SU-DHL-6 (cell line): ENCODE measurements around the gene ALDH3A1.

ENCODE experiments used
- CTCF ChIP-seq: fragments of 200-600 bp; sonication (generic); IDR thresholded peaks from one replicate; pipeline ENCODE4 v1.5.1; 2017; ENCODE audit warnings: antibody characterized with exemption, mild to moderate bottlenecking, low read length, moderate library complexity; ENCODE audit not compliant: insufficient read depth, poor library complexity, severe bottlenecking
- EZH2phosphoT487 ChIP-seq: fragments of 200-600 bp; sonication (generic), shearing (Covaris generic); conservative IDR thresholded peaks from 2 replicates; pipeline ENCODE4 v1.6.1; 2018; ENCODE audit warnings: mild to moderate bottlenecking, antibody characterized with exemption, low read length, moderate library complexity, mixed read lengths

- no peak for TF ChIP-seq CTCF
- TF ChIP-seq EZH2phosphoT487: no peak
Observed at GRCh38 chr17:19728084-19728495, 20.0 kb downstream of the ALDH3A1 start.
